Measurements from ENCODE around the gene BET1L.
"Not testable (repeated sequence)": the region's sequence is repeated elsewhere in the genome, so short reads cannot be mapped to it uniquely, and the experiment has no call there.

The BET1L gene

GRCh38 chr11:207208-207862 is at the start of gene BET1L, which contains the start of gene RIC8A:
BET1L (minus strand) TSS chr11:207399; CDS start chr11:207321, 78 bp downstream.
RIC8A (plus strand) TSS chr11:207708; CDS start chr11:208855, 1,147 bp downstream.
- DNase-seq, result peak; percentile 99

GRCh38 chr11:255816-256215 is 48.6 kb upstream of the BET1L start:
- no peak for DNase-seq

GRCh38 chr11:255176-255575 is 48.0 kb upstream of the BET1L start:
- no peak for DNase-seq

- DNase-seq, result no peak
Observed at GRCh38 chr11:253886-254270, 46.7 kb upstream of the BET1L start.

GRCh38 chr11:253160-253885 is 46.1 kb upstream of the BET1L start:
- no peak for DNase-seq

GRCh38 chr11:252666-253065 is 45.5 kb upstream of the BET1L start:
- DNase-seq, result no peak

- no peak for DNase-seq
Observed at GRCh38 chr11:251550-251949, 44.4 kb upstream of the BET1L start.

- peak; percentile 86 to 88 for DNase-seq
Observed at GRCh38 chr11:250740-251299, 43.6 kb upstream of the BET1L start.

GRCh38 chr11:250274-250673 is 43.1 kb upstream of the BET1L start:
- no peak for DNase-seq

GRCh38 chr11:249062-249461 is 41.9 kb upstream of the BET1L start:
- no peak for DNase-seq

GRCh38 chr11:244376-244775 is 37.2 kb upstream of the BET1L start:
- no peak for DNase-seq

- DNase-seq, result no peak
Observed at GRCh38 chr11:241634-242033, 34.4 kb upstream of the BET1L start.

- DNase-seq, result no peak
Observed at GRCh38 chr11:240315-240714, 33.1 kb upstream of the BET1L start.

GRCh38 chr11:238346-238745 is 31.1 kb upstream of the BET1L start:
- DNase-seq, result not testable (repeated sequence)

- DNase-seq, result peak; percentile 85 to 89
Observed at GRCh38 chr11:236774-237767, 29.9 kb upstream of the BET1L start, which contains the start of gene PSMD13. PSMD13 (plus strand) TSS chr11:236976; CDS start chr11:237050, 74 bp downstream.

GRCh38 chr11:235997-236773 is 29.0 kb upstream of the BET1L start, which contains the start of gene SIRT3:
SIRT3 (minus strand) TSS chr11:236342; CDS start chr11:236328, 14 bp downstream.
- peak; percentile 96 to 98 for DNase-seq

GRCh38 chr11:235609-235996 is 28.4 kb upstream of the BET1L start:
- DNase-seq, result peak in 1 of 2 experiments; percentile 57

- no peak for DNase-seq
Observed at GRCh38 chr11:235180-235579, 28.0 kb upstream of the BET1L start.

- DNase-seq, result no peak
Observed at GRCh38 chr11:232783-233565, 25.8 kb upstream of the BET1L start.

- DNase-seq, result no peak
Observed at GRCh38 chr11:230431-230830, 23.2 kb upstream of the BET1L start.

GRCh38 chr11:227824-228379 is 20.7 kb upstream of the BET1L start:
- DNase-seq, result no peak

All from Kasumi-1 (cell line).